ENCODE data around the gene SLC22A23.

Gene SLC22A23

DNA sequence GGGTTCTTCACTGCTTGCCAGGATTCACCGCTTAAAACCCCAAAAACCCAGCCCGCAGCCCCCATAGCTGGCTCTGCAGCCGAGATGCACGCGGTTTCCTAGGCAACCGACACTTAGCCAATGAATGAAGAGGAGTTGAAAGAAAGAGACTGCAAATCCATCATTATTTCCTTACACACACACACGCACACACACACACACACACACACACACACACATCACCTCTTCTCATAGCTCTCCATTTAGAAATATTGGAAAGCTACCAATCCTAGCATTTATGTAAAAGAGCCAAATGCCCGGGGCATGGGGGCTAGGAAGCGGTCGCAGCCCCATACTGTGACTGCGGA, 226.0 kb downstream of the SLC22A23 start:
- H3K27ac Mint-ChIP-seq, result no peak overlapping the region
- no peak for ATAC-seq
- no peaks in the 10 kb centered on the region for H3K9me3 Mint-ChIP-seq
- H3K4me3 Mint-ChIP-seq, result no peak overlapping the region
- H3K27me3 Mint-ChIP-seq, result peaks cover 100% of the 10 kb centered on the region
- peaks cover 55% of the 10 kb centered on the region for H3K4me1 Mint-ChIP-seq
- no peaks in the 10 kb centered on the region for H3K36me3 Mint-ChIP-seq

DNA sequence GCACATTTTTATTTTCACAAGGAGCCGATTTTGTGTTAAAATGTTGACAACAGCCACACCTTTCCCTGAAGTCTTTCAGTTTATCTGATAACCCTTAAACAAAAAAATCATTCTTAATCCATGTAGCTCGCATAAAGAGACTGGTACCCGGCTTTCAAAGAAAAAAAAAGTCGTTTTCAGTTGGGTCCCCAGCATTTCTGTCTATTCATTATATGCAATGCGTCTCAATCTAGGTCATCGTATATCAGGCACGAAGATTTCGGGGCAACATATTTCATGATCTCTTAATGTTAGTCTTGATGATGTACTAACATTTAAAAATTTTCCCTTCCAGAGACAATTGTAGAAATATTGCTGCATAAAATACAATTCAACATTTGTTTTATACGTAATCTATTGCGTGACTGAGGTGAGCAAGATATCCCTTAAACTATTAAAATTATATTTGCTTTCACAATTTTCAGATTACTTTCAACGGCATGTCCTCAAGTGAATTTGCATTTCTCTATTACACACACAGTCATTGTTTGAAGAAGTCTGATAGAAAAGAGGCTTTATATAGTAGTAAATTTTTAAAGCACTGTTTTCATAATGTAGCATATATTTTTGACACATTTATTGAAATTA, 226.5 kb downstream of the SLC22A23 start:
- Mint-ChIP-seq H3K27me3 (peaks cover 99% of the 10 kb centered on the region), H3K9me3 (no peaks in the 10 kb centered on the region), H3K4me3 (no peak overlapping the region), H3K36me3 (no peaks in the 10 kb centered on the region), H3K27ac (no peak overlapping the region), H3K4me1 (peaks cover 55% of the 10 kb centered on the region)
- ATAC-seq, result no peak

DNA sequence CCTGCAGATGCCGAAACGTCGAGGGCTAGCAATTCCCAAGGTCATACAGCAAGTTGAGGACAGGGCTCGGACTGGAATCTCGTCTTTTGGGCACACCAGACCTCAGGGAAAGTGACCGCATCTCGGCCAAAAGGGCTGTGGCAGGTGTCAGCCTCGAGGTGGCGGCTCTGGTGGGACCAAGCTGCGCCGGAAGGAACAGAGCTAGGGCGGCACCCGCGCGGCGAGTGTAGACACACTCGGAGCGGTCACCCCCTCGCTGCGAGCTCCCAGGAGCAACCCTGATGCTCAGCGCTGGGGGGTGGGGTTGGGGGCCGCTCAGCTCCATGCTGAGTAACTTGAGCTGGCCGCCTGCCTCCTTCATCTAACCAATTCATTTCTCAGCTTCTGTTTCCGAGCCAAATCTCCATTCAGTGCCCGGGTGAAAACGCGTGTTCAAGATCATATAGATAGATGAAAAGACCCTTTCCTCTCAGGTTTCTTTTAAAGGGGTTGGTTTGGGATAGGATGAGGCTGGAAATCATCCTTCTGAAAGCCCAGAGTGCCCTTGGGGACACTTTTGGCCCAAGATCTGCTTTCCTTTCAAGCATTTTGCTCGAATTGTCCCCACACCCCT, 227.2 kb downstream of the SLC22A23 start:
- peaks cover 55% of the 10 kb centered on the region for H3K4me1 Mint-ChIP-seq
- H3K9me3 Mint-ChIP-seq, result no peaks in the 10 kb centered on the region
- no peak for ATAC-seq
- no peaks in the 10 kb centered on the region for H3K36me3 Mint-ChIP-seq
- no peak overlapping the region for H3K27ac Mint-ChIP-seq
- H3K27me3 Mint-ChIP-seq, result peaks cover 92% of the 10 kb centered on the region
- H3K4me3 Mint-ChIP-seq, result peak overlapping the region; percentile 34

DNA sequence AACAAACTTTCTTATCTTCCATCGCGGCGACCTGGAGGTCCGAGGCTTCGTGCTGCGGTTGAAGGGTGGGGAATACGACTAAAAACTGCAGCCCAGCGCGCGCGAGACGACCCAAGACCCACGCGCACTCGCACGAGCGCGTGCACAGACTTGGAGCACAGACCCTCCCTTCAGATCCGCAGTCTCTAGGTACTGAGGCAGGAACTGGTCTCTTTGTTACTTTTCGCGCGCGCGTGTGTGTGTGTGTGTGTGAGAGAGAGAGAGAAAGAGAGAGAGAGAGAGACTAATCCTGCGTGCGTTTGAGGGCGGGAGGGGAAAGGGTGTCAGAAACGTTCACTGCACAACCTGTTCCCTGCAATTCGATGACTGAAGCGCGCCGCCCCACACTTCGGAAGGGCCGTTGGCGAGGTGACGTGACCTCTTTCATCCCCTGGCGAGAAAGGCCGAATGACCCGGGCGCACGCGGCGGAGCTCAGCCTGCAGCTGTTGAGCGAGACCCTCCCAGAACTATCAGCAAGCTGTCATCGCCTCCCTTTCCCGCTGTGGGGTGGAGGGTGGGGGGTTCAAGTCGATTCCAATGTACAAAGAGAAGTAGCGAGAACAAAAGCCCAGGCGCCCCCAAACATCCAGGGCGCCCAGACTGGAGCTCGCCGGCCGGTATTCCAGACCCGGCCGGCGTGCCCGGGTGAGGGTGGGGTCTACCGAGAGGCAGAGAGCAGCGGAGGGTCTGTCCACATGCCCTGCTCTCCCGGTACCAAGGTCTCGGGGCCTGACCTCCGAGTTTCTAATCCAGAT, 227.9 kb downstream of the SLC22A23 start:
- no peak for ATAC-seq
- H3K4me3 Mint-ChIP-seq, result peak overlapping the region; percentile 76
- peaks cover 85% of the 10 kb centered on the region for H3K27me3 Mint-ChIP-seq
- H3K27ac Mint-ChIP-seq, result no peak overlapping the region
- H3K4me1 Mint-ChIP-seq, result peaks cover 55% of the 10 kb centered on the region
- no peaks in the 10 kb centered on the region for H3K9me3 Mint-ChIP-seq
- H3K36me3 Mint-ChIP-seq, result no peaks in the 10 kb centered on the region

DNA sequence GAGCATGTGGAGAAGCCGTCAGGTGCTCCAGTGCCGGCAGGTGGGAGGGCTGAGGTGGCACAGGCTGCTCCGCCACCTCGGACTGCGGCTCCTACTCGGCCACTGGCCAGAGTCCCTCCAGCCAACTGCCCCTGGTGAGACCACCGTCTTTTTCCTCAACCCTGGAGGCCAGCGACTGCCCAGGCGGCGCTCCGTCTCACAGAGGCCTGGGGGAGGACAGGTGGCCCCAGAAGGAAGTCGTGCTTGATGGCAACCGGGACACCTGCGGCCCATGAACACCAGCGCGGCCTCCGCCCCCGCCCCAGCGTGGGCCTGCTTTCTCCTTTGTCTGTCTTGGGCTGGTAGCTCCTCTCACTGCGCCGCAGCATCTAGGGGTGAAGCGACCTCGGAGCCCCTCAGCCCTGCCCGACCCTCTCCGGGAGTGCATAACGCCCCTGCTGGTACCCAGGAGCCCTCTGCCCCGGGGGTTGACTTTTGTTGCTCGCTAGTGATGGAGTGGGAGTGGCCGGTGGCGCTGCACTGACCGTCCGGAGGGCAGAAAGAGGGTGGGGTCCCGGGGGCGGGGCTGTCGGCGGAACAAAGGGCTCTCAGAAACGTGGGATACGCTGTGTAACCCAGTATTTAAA, 228.7 kb downstream of the SLC22A23 start:
- ATAC-seq, result no peak
- Mint-ChIP-seq H3K4me1 (peaks cover 55% of the 10 kb centered on the region), H3K9me3 (no peaks in the 10 kb centered on the region), H3K4me3 (peak overlapping the region; percentile 78), H3K36me3 (no peaks in the 10 kb centered on the region), H3K27me3 (peaks cover 77% of the 10 kb centered on the region), H3K27ac (peak overlapping the region; percentile 26)

DNA sequence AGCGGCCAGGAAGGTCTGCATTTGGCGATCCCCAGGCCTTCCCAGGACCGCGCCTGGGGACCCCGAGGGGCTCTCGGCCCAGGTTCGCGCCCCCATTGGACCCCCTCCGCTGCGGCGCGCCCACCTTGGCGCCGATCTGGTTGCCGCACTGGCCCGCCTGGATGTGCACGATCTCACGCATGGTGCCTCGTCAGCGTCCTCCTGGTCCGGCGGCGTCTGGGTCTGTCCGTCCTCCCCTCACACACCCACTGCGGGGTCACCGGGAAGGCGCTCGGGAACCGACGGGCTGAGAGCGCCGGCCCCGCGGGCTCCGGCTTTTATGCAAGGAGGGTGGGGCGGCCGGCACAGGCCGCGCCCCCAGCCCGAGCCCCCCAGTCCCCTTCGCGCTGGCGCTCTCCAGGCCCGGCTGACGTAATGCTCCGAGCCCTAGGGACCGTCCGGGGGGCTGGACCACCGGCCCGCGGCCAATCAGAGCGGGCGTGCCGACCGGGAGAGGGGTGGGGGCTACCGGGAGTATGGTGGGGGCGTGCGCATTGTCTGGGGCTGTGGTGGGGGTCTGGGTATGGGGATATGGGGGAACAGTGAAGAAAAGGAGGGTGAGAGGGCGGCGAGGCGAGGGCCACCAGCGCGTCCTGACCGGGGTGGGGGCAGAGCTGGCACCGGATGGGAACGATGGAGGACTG, 229.3 kb downstream of the SLC22A23 start, which contains the start of gene TUBB2B:
TSS of gene TUBB2B (minus strand) at position 291 of the 683 bp plus-strand sequence. CDS start at position 181, 110 bp downstream.
- H3K27me3 Mint-ChIP-seq, result peaks cover 70% of the 10 kb centered on the region
- H3K4me3 Mint-ChIP-seq, result peak within 1 kb of the TSS; percentile 78
- no peaks in the 10 kb centered on the region for H3K36me3 Mint-ChIP-seq
- peak; percentile 44 for ATAC-seq
- no peaks in the 10 kb centered on the region for H3K9me3 Mint-ChIP-seq
- H3K27ac Mint-ChIP-seq, result peak within 1 kb of the TSS; percentile 35
- H3K4me1 Mint-ChIP-seq, result peaks cover 55% of the 10 kb centered on the region

DNA sequence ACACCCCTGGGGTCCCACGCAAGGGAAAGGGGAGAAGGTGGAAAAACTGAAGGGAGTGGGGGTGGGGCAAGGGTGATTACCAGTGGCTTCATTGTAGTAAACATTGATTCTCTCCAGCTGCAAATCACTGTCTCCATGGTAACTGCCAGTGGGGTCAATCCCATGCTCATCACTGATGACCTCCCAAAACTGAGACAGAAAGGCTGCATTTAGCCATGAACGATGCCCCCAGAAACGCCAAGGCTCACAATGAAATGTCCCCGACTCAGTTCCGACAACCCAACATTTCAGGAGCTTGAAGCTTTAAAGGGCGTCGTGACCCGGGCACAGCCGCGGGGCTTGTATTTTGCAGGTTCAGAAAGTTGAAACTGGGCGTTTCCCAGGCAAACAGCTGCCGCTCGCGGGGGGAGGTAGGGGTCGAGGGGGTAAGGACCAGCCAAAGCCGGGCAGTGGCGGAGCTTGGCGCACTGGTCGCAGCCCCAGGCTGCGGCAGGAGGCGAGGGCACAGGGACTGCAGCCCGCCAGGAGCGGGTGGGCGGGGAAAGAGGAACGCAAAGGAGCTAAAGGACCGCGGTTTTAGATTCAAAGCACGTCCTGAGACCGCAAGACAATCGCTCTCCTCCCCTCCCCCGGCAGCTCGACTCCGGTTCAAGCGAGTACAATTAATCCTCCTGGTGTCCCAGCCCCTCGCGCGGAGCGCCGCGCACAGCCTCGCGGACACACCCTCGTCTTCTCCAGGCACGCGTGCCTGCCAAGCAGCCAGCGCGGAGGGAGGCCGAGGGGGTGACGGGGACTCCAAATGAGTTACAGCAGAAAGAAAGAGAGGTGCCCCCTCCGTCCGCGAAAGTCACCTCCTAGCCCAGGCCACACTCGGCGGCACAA, 230.1 kb downstream of the SLC22A23 start:
- Mint-ChIP-seq H3K4me1 (peaks cover 47% of the 10 kb centered on the region), H3K36me3 (no peaks in the 10 kb centered on the region), H3K9me3 (peaks cover 6% of the 10 kb centered on the region), H3K4me3 (peak overlapping the region; percentile 73), H3K27ac (peak overlapping the region; percentile 35), H3K27me3 (peaks cover 62% of the 10 kb centered on the region)
- ATAC-seq, result peak; percentile 49

DNA sequence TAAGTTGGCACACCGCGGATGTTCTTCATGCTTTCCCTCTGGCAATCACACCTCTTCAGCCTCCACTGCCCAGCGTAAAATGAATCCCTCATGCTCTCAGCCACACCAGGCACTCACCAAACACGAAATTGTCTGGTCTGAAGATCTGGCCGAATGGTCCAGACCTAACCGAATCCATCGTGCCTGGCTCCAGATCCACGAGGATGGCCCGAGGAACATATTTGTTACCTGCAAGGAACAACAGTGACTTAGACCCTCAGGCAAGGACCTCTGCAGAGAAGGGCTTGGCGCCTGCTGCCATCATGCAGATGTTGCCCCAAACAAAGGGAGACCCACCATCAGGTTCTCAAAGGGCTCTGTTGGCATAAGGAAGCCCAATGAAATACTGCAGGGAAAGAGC, 230.8 kb downstream of the SLC22A23 start:
- Mint-ChIP-seq H3K27me3 (peaks cover 55% of the 10 kb centered on the region), H3K36me3 (no peaks in the 10 kb centered on the region), H3K27ac (no peak overlapping the region), H3K9me3 (peaks cover 6% of the 10 kb centered on the region), H3K4me1 (peaks cover 40% of the 10 kb centered on the region), H3K4me3 (no peak overlapping the region)
- no peak for ATAC-seq

DNA sequence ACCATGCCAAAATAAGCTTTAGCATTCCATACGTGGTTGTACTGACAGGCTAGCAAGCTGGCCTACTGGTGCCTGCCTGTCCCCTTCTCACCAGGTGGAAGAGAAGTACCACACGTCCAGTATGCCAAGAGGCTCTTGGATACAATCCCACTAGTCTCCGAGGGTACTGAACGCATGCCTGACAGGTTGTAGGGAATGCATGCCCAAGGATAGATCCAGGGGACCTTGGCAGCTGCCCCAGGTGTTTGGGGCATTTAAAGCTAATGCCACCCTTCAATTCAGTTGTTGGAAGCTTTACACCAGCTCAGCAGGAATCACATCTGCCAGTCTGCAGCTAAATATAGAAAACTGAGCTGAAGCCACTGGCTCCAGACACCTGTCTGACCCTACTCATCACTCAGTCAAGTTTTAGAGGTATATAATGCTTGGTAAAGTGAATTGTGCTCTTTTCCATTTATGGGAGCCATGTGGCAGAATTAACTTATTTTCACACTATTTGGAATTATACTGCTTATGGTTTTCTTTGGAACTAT, 234.3 kb downstream of the SLC22A23 start:
- peaks cover 9% of the 10 kb centered on the region for H3K4me1 Mint-ChIP-seq
- peaks cover 43% of the 10 kb centered on the region for H3K27me3 Mint-ChIP-seq
- H3K27ac Mint-ChIP-seq, result no peak overlapping the region
- H3K4me3 Mint-ChIP-seq, result no peak overlapping the region
- ATAC-seq, result no peak
- peaks cover 6% of the 10 kb centered on the region for H3K9me3 Mint-ChIP-seq
- H3K36me3 Mint-ChIP-seq, result no peaks in the 10 kb centered on the region

DNA sequence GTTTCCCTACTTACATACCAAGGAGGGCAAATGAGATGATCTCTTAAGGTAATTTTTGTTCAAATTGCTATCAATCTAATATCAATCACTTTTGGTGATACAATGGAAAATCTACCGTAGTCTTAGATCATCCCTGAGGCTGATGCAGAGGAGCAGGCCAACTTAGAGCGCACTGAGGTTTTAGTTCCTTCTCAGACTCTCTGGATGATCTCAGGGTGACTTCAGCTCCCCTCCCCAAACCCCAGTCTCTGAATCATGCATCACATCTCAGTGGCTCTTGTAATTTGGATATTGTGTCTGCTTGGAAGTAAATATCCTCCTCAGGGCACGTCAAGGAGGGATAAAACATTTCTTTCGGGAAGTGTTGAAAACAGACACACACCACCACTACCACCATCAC, 235.3 kb downstream of the SLC22A23 start:
- no peak for ATAC-seq
- Mint-ChIP-seq H3K27me3 (peaks cover 36% of the 10 kb centered on the region), H3K27ac (no peak overlapping the region), H3K4me1 (no peaks in the 10 kb centered on the region), H3K4me3 (no peak overlapping the region), H3K36me3 (no peaks in the 10 kb centered on the region), H3K9me3 (peaks cover 6% of the 10 kb centered on the region)

DNA sequence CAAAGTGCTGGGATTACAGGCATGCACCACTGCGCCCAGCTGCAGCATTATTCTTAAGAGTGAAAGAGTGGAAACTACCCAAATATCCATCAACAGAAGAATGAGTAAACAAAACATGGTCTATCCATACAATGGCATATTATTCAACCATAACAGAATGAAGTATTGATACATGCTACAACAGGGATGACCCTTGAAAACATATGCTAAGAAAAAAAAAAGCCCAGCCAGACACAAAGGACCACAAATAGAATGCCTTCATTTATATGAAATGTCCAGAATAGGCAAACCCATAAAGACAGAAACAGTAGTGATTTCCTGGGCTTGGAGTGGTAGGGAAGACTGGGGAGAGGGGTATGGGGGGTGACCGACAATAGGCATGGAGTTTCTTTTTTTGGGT, 236.5 kb downstream of the SLC22A23 start:
- Mint-ChIP-seq H3K4me3 (no peak overlapping the region), H3K9me3 (peaks cover 6% of the 10 kb centered on the region), H3K27me3 (peaks cover 36% of the 10 kb centered on the region), H3K4me1 (no peaks in the 10 kb centered on the region), H3K36me3 (no peaks in the 10 kb centered on the region), H3K27ac (no peak overlapping the region)
- no peak for ATAC-seq

All from stimulated activated memory B cell treated with anti-CD40 and anti-IgM and Interleukin-4, amounts not matched to agents 10 μg/mL and 1 μg/mL and 100 μg/mL, for 72 hours (primary cell).